ENCODE measurements around the gene CGREF1. TPM values are rescaled to one million over a fixed set of nuclear protein-coding genes. Genes with fewer than 3 reads are reported as not detected.
A peak's percentile ranks its signal among the peaks of the same experiment; 100 is the strongest.

Gene CGREF1
- total RNA-seq, 1 experiment from 2014 or later = 2.1 TPM

GRCh38 chr2:27155069-27155520 lies 36.2 kb upstream of the CGREF1 start:
- Histone ChIP-seq H2BK12ac (ENCODE audit: insufficient read length, low read depth, low read length) (no peak overlapping the region), H3K4me1 (ENCODE audit: insufficient read depth, low read length) (no peaks in the 10 kb centered on the region), H2BK120ac (ENCODE audit: low read depth, low read length, poor library complexity, severe bottlenecking) (no peak overlapping the region), H3K23ac (ENCODE audit: insufficient read length, low read depth, low read length) (no peak overlapping the region), H4K5ac (ENCODE audit: insufficient read length, low read depth, low read length) (no peak overlapping the region), H3K4me2 (ENCODE audit: insufficient read depth, insufficient read length, low read length) (no peak overlapping the region), H2AK5ac (ENCODE audit: insufficient read length, low read length) (no peak overlapping the region), H3K79me1 (ENCODE audit: insufficient read depth, low read depth, low read length, poor library complexity, severe bottlenecking) (no peaks in the 10 kb centered on the region), H3K9me3 (ENCODE audit: control insufficient read depth, low read depth, low read length) (no peaks in the 10 kb centered on the region), H4K20me1 (ENCODE audit: control insufficient read depth, insufficient read depth, insufficient read length) (no peaks in the 10 kb centered on the region), H2BK5ac (ENCODE audit: insufficient read length, low read length) (no peak overlapping the region), H4K8ac (replicated peaks; ENCODE audit: insufficient read length, low read depth, low read length) (no peak overlapping the region), H2BK20ac (ENCODE audit: low read depth, low read length, poor library complexity, severe bottlenecking) (no peak overlapping the region), H4K91ac (ENCODE audit: insufficient read length, low read depth, low read length) (no peak overlapping the region), H3K23me2 (ENCODE audit: insufficient read length, low read depth, low read length, poor library complexity, severe bottlenecking) (no peaks in the 10 kb centered on the region), H3K56ac (ENCODE audit: insufficient read length, low read depth, low read length) (no peak overlapping the region), H2BK15ac (ENCODE audit: low read depth, low read length) (no peak overlapping the region), H3K18ac (ENCODE audit: insufficient read length, low read depth, low read length) (no peak overlapping the region), H3K27me3 (ENCODE audit: insufficient read depth, low read length) (no peaks in the 10 kb centered on the region), H2AFZ (ENCODE audit: low read length) (no peak overlapping the region), H3K9ac (ENCODE audit: extremely low read depth, insufficient read length, low read length) (no peak overlapping the region), H3K4ac (ENCODE audit: low read depth, low read length) (no peak overlapping the region), H3K79me2 (ENCODE audit: insufficient read depth, low read length) (no peaks in the 10 kb centered on the region), H3T11ph (ENCODE audit: low read length) (no peak overlapping the region), H3K27ac (ENCODE audit: insufficient read length, low read depth, low read length) (no peak overlapping the region), H3K14ac (ENCODE audit: insufficient read depth, low read length) (no peak overlapping the region; the same call in 1 of the 2 replicates)
- Mint-ChIP-seq H3K36me3 (ENCODE audit: insufficient read depth in 1 of 3, low read depth in 3 of 3) (no peaks in the 10 kb centered on the region), H3K9me3 (peaks cover 0 to 2% of the 10 kb centered on the region in 2 experiments; a peak in 2 of 5 replicates), H3K27ac (peak overlapping the region in 1 of 3 experiments; percentile 74; a peak in 1 of 7 replicates), H3K27me3 (ENCODE audit: low read depth) (peaks cover 2% of the 10 kb centered on the region; the same call in 1 of the 2 replicates), H3K4me3 (no peak overlapping the region), H3K4me1 (peaks cover 4 to 12% of the 10 kb centered on the region in 2 experiments)
- TF ChIP-seq CTCF (conservative IDR thresholded peaks at IDR 0.05) = no peak
- no CpG with 5 or more reads among the region's 9 CpGs for WGBS (ENCODE audit: extremely low coverage, insufficient read length, low lambda C conversion rate)
- DNase-seq = no peak

Data from H9 (cell line).